GM19240 (cell line): ENCODE measurements around the gene TM7SF3.

Source experiments
- DNase-seq: peaks from one replicate; pipeline ENCODE4 v3.0.0; 2011; ENCODE audit warnings: low spot score; ENCODE audit not compliant: insufficient read length

The TM7SF3 gene

GRCh38 chr12:27014859-27015729 lies 910 bp upstream of the TM7SF3 start:
- no peak for DNase-seq

- DNase-seq, result no peak
Measured at GRCh38 chr12:27013611-27014084, 536 bp downstream of the TM7SF3 start.

- DNase-seq, result no peak
Measured at GRCh38 chr12:27012982-27013255, 1.3 kb downstream of the TM7SF3 start.

- no peak for DNase-seq
Measured at GRCh38 chr12:27012239-27012981, 1.8 kb downstream of the TM7SF3 start.

- DNase-seq, result no peak
Measured at GRCh38 chr12:27009881-27010301, 4.3 kb downstream of the TM7SF3 start.

- no peak for DNase-seq
Measured at GRCh38 chr12:27008081-27008480, 6.1 kb downstream of the TM7SF3 start.

GRCh38 chr12:27006797-27007467 lies 7.3 kb downstream of the TM7SF3 start:
- no peak for DNase-seq

GRCh38 chr12:27005495-27005894 lies 8.7 kb downstream of the TM7SF3 start:
- DNase-seq, result no peak

- DNase-seq, result no peak
Measured at GRCh38 chr12:27003421-27004381, 10.5 kb downstream of the TM7SF3 start.

- DNase-seq, result no peak
Measured at GRCh38 chr12:27002141-27002540, 12.0 kb downstream of the TM7SF3 start.

GRCh38 chr12:27001663-27002062 lies 12.5 kb downstream of the TM7SF3 start:
- no peak for DNase-seq

- no peak for DNase-seq
Measured at GRCh38 chr12:27000961-27001360, 13.2 kb downstream of the TM7SF3 start.

- DNase-seq, result no peak
Measured at GRCh38 chr12:26997003-26997402, 17.2 kb downstream of the TM7SF3 start.

- no peak for DNase-seq
Measured at GRCh38 chr12:26995706-26996105, 18.5 kb downstream of the TM7SF3 start.

- no peak for DNase-seq
Measured at GRCh38 chr12:26994109-26994508, 20.1 kb downstream of the TM7SF3 start.

- DNase-seq, result no peak
Measured at GRCh38 chr12:26991826-26992225, 22.4 kb downstream of the TM7SF3 start.

- no peak for DNase-seq
Measured at GRCh38 chr12:26989873-26990272, 24.3 kb downstream of the TM7SF3 start.

- DNase-seq, result no peak
Measured at GRCh38 chr12:26988703-26989102, 25.5 kb downstream of the TM7SF3 start.

GRCh38 chr12:26987634-26988424 lies 26.4 kb downstream of the TM7SF3 start:
- no peak for DNase-seq

GRCh38 chr12:26982866-26983265 lies 31.3 kb downstream of the TM7SF3 start:
- DNase-seq, result no peak
